Activated CD4-positive, CD25-positive, alpha-beta regulatory T cell treated with anti-CD3 and anti-CD28 coated beads, Interleukin-2, amount 50 U/mL, for 16 hours (primary cell): ENCODE measurements around the gene ABHD5.

Experiments
- DNase-seq: peaks from one replicate; pipeline ENCODE4 v3.0.0-alpha.2; 2020; ENCODE audit warnings: low read depth, low spot score

Gene ABHD5

DNA sequence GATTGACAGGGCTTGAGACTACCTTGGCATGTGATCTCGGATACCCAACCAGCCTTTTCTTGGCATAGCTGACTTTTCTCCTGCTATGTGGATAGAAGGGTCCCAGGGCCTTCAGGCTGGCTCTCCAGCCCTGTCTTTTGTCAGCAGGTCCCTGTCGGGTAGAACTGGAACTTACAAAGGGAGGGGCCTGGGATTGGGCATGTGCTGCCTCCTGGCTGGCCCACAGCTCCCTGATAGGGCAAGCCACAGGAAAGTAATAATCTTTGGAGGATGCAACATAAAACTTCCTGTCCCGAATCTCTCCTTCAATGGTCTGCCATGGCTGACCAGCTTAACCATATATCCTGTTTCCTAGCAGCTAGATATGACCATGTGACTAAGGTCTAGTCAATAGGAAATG is 89.1 kb downstream of the ABHD5 start:
- DNase-seq, result no peak

DNA sequence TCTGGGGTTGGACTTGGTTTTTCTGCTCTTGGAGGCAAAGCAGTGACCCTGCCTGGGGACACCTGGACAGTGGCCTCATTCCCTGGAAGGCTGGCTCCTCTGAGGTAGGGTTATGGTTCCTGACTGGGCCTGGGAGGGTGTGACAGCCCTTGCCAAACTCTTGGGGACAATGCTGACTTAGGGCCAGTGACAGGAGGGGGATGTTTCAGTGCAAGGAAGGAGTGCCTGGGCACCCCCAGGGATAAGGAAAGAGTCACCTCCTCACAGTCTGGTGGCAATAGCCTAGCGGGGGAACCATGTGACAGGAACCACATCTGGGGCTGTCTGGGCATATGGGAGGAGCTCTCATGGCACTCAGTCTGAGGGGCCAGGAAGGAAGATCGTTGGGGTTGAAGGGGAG is 91.8 kb downstream of the ABHD5 start:
- no peak for DNase-seq
